Stimulated activated CD8-positive, alpha-beta memory T cell treated with anti-CD3 and anti-CD28 coated beads, Interleukin-4, amount 100 ng/mL, for 48 hours (primary cell): ENCODE data around the gene PCDHB11.
A peak's percentile ranks its signal among the peaks of the same experiment; 100 is the strongest.
"Not testable (repeated sequence)": the region's sequence is repeated elsewhere in the genome, so short reads cannot be mapped to it uniquely, and the experiment has no call there.

Source experiments
- DNase-seq: peaks from one replicate; pipeline ENCODE4 v3.0.0-alpha.2; 2020

Gene PCDHB11

GRCh38 chr5:141188682-141189081, 10.7 kb upstream of the PCDHB11 start:
- not testable (repeated sequence) for DNase-seq

GRCh38 chr5:141189131-141189530, 10.3 kb upstream of the PCDHB11 start:
- not testable (repeated sequence) for DNase-seq

- DNase-seq = peak; percentile 57
Measured at GRCh38 chr5:141192110-141192725, 7.2 kb upstream of the PCDHB11 start, which contains the start of gene PCDHB10. TSS of gene PCDHB10 (plus strand) at chr5:141192353. CDS start at chr5:141192553, 200 bp downstream.

GRCh38 chr5:141194332-141194731, 5.1 kb upstream of the PCDHB11 start:
- not testable (repeated sequence) for DNase-seq

GRCh38 chr5:141196363-141196762, 3.1 kb upstream of the PCDHB11 start:
- DNase-seq = no peak

- not testable (repeated sequence) for DNase-seq
Measured at GRCh38 chr5:141201126-141201525, 1.7 kb downstream of the PCDHB11 start.

GRCh38 chr5:141201646-141202045, 2.2 kb downstream of the PCDHB11 start:
- DNase-seq = not testable (repeated sequence)

- no peak for DNase-seq
Measured at GRCh38 chr5:141208478-141208877, 9.1 kb downstream of the PCDHB11 start, which contains the start of gene PCDHB12. TSS of gene PCDHB12 (plus strand) at chr5:141208719. CDS start at chr5:141208908, 189 bp downstream.

- not testable (repeated sequence) for DNase-seq
Measured at GRCh38 chr5:141210281-141210680, 10.9 kb downstream of the PCDHB11 start.

- not testable (repeated sequence) for DNase-seq
Measured at GRCh38 chr5:141210849-141211248, 11.4 kb downstream of the PCDHB11 start.

- peak; percentile 33 for DNase-seq
Measured at GRCh38 chr5:141213656-141214339, 14.4 kb downstream of the PCDHB11 start, which contains the start of gene PCDHB13. TSS of gene PCDHB13 (plus strand) at chr5:141213919. CDS start at chr5:141214124, 205 bp downstream.

- DNase-seq = not testable (repeated sequence)
Measured at GRCh38 chr5:141214583-141214982, 15.2 kb downstream of the PCDHB11 start.

- not testable (repeated sequence) for DNase-seq
Measured at GRCh38 chr5:141215504-141215903, 16.1 kb downstream of the PCDHB11 start.

GRCh38 chr5:141216035-141216434, 16.6 kb downstream of the PCDHB11 start:
- DNase-seq = not testable (repeated sequence)

GRCh38 chr5:141223112-141223783, 23.8 kb downstream of the PCDHB11 start, which contains the start of gene PCDHB14:
TSS of gene PCDHB14 (plus strand) at chr5:141223343. CDS start at chr5:141223506, 163 bp downstream.
- DNase-seq = no peak

- not testable (repeated sequence) for DNase-seq
Measured at GRCh38 chr5:141224844-141225243, 25.4 kb downstream of the PCDHB11 start.

GRCh38 chr5:141225421-141225820, 26.0 kb downstream of the PCDHB11 start:
- DNase-seq = not testable (repeated sequence)

- no peak for DNase-seq
Measured at GRCh38 chr5:141234109-141234667, 34.8 kb downstream of the PCDHB11 start.

- not testable (repeated sequence) for DNase-seq
Measured at GRCh38 chr5:141235922-141236321, 36.5 kb downstream of the PCDHB11 start.

- DNase-seq = no peak
Measured at GRCh38 chr5:141236516-141237313, 37.3 kb downstream of the PCDHB11 start.

GRCh38 chr5:141241496-141241895, 42.1 kb downstream of the PCDHB11 start:
- no peak for DNase-seq

GRCh38 chr5:141245250-141245717, 45.9 kb downstream of the PCDHB11 start, which contains the start of gene PCDHB15:
TSS of gene PCDHB15 (plus strand) at chr5:141245395. CDS start at chr5:141245579, 184 bp downstream.
- DNase-seq = peak; percentile 30
